WTC11 (cell line): ENCODE measurements around the gene FMO2. TPM values are rescaled to one million over a fixed set of nuclear protein-coding genes. Genes with fewer than 3 reads are reported as not detected.

Experiments used
- ARID4B ChIP-seq: sonication (generic); formaldehyde crosslinking; IDR thresholded peaks from 2 replicates; pipeline ENCODE4 v1.8.0; 2023; ENCODE audit warnings: missing genetic modification reagents, mild to moderate bottlenecking, borderline replicate concordance
- CBFB ChIP-seq: sonication (generic); formaldehyde crosslinking; IDR thresholded peaks from 2 replicates; pipeline ENCODE4 v1.8.1; 2022; ENCODE audit warnings: mild to moderate bottlenecking, low read depth, missing genetic modification reagents
- CDX4 ChIP-seq: fragments of 250-450 bp; sonication (Bioruptor Pico); IDR thresholded peaks from 2 replicates; pipeline ENCODE4 v1.9.0; 2021; ENCODE audit warnings: moderate library complexity, mild to moderate bottlenecking, inconsistent platforms, borderline replicate concordance
- CREB1 ChIP-seq: sonication (generic); formaldehyde crosslinking; IDR thresholded peaks from 2 replicates; pipeline ENCODE4 v1.8.0; 2023; ENCODE audit warnings: mild to moderate bottlenecking, missing genetic modification reagents
- E2F4 ChIP-seq: sonication (generic); formaldehyde crosslinking; IDR thresholded peaks from 2 replicates; pipeline ENCODE4 v1.8.1; 2022; ENCODE audit warnings: low read depth, mild to moderate bottlenecking, moderate library complexity, missing genetic modification reagents, borderline replicate concordance
- FOXP4 ChIP-seq: sonication (generic); formaldehyde crosslinking; IDR thresholded peaks from 2 replicates; pipeline ENCODE4 v1.8.0; 2022; ENCODE audit warnings: mild to moderate bottlenecking, missing genetic modification reagents
- GABPB1 ChIP-seq: sonication (generic); formaldehyde crosslinking; IDR thresholded peaks from 2 replicates; pipeline ENCODE4 v1.8.1; 2023; ENCODE audit warnings: mild to moderate bottlenecking, missing genetic modification reagents
- GTF2I ChIP-seq: fragments of 250-450 bp; sonication (Bioruptor Pico); conservative IDR thresholded peaks from 2 replicates; pipeline ENCODE4 v1.4.0; 2021; ENCODE audit warnings: mild to moderate bottlenecking
- MYBL2 ChIP-seq: sonication (generic); formaldehyde crosslinking; IDR thresholded peaks from 2 replicates; pipeline ENCODE4 v1.8.1; 2023; ENCODE audit warnings: mild to moderate bottlenecking, moderate library complexity, missing genetic modification reagents
- RORB ChIP-seq: fragments of 250-450 bp; sonication (Bioruptor Pico); IDR thresholded peaks from 2 replicates; pipeline ENCODE4 v1.9.0; 2021; ENCODE audit warnings: mild to moderate bottlenecking
- SMAD3 ChIP-seq: sonication (generic); formaldehyde crosslinking; IDR thresholded peaks from 2 replicates; pipeline ENCODE4 v1.8.0; 2022; ENCODE audit warnings: missing genetic modification reagents, mild to moderate bottlenecking, borderline replicate concordance
- TEAD1 ChIP-seq: sonication (generic); formaldehyde crosslinking; IDR thresholded peaks from 2 replicates; pipeline ENCODE4 v1.8.0; 2022; ENCODE audit warnings: mild to moderate bottlenecking, missing genetic modification reagents
- ZNF219 ChIP-seq: sonication (generic); formaldehyde crosslinking; IDR thresholded peaks from 2 replicates; pipeline ENCODE4 v1.8.0; 2023; ENCODE audit warnings: missing genetic modification reagents, mild to moderate bottlenecking, borderline replicate concordance
- ZSCAN18 ChIP-seq: fragments of 250-450 bp; sonication (Bioruptor Pico); IDR thresholded peaks from 2 replicates; pipeline ENCODE4 v2.1.2; 2022; ENCODE audit warnings: mild to moderate bottlenecking, moderate library complexity
- total RNA-seq: library from RNA; stranded (reverse); gene quantifications from 3 replicates; pipeline ENCODE4 v1.2.3, GENCODE V29; 2021
- TF ChIP-seq, protein P1 (sequence below): sonication (generic); formaldehyde crosslinking; IDR thresholded peaks from 2 replicates; pipeline ENCODE4 v1.8.1; 2023; ENCODE audit warnings: mild to moderate bottlenecking, missing genetic modification reagents, borderline replicate concordance

Gene FMO2
- total RNA-seq, 1 experiment from 2014 or later: not detected

DNA sequence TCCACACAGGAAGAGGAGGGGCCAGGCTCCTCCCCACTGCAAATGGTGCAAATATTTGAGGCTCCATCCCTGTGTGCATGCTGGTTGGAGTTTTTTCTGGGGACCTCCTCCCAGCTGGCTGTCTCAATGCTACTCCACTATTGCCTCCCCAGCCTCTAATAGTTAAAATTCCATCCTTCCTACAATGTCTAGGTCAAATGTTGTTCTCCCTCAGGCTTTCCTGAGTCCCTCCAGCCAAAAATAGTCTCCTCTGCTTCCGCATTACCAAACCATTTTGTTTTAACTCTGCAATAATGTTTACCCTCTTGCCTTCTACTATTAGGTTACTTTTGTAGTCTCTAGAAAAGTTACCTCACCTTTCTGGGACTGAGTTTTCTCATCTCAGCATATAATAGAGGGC lies 33.6 kb downstream of the FMO2 start (continued):
- TF ChIP-seq ARID4B (CRISPR knock-in tag) (no peak), ZSCAN18 (CRISPR knock-in tag) (no peak), MYBL2 (CRISPR knock-in tag) (no peak), GABPB1 (CRISPR knock-in tag) (no peak), FOXP4 (no peak), TEAD1 (no peak), E2F4 (CRISPR knock-in tag) (no peak), CREB1 (CRISPR knock-in tag) (no peak), CDX4 (CRISPR knock-in tag) (no peak), ZNF219 (CRISPR knock-in tag) (no peak), SMAD3 (CRISPR knock-in tag) (no peak), GTF2I (no peak), CBFB (CRISPR knock-in tag) (no peak), RORB (CRISPR knock-in tag) (no peak)
- TF ChIP-seq, protein P1, sequence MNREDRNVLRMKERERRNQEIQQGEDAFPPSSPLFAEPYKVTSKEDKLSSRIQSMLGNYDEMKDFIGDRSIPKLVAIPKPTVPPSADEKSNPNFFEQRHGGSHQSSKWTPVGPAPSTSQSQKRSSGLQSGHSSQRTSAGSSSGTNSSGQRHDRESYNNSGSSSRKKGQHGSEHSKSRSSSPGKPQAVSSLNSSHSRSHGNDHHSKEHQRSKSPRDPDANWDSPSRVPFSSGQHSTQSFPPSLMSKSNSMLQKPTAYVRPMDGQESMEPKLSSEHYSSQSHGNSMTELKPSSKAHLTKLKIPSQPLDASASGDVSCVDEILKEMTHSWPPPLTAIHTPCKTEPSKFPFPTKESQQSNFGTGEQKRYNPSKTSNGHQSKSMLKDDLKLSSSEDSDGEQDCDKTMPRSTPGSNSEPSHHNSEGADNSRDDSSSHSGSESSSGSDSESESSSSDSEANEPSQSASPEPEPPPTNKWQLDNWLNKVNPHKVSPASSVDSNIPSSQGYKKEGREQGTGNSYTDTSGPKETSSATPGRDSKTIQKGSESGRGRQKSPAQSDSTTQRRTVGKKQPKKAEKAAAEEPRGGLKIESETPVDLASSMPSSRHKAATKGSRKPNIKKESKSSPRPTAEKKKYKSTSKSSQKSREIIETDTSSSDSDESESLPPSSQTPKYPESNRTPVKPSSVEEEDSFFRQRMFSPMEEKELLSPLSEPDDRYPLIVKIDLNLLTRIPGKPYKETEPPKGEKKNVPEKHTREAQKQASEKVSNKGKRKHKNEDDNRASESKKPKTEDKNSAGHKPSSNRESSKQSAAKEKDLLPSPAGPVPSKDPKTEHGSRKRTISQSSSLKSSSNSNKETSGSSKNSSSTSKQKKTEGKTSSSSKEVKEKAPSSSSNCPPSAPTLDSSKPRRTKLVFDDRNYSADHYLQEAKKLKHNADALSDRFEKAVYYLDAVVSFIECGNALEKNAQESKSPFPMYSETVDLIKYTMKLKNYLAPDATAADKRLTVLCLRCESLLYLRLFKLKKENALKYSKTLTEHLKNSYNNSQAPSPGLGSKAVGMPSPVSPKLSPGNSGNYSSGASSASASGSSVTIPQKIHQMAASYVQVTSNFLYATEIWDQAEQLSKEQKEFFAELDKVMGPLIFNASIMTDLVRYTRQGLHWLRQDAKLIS: no peak
- TF ChIP-seq, all 79 proteins: peak for 0
